Measurements from ENCODE around the gene TET3.

GRCh38 chr2:73980566-73980965 lies 4.1 kb upstream of the TET3 start:
- no peak for TF ChIP-seq CTCF (conservative IDR thresholded peaks at IDR 0.05)
- TF ChIP-seq EZH2 (IDR thresholded peaks at IDR 0.05; ENCODE audit: low read depth) = no peak
